ENCODE data around the gene PTPN6.

Gene PTPN6

GRCh38 chr12:6970096-6970527, 19.0 kb downstream of the PTPN6 start:
- no peak for DNase-seq (ENCODE audit: low read depth in 2 of 2)

- DNase-seq (ENCODE audit: low read depth in 2 of 2): no peak
These were observed 23.0 kb downstream of the PTPN6 start for GRCh38 chr12:6974180-6974579.

- DNase-seq (ENCODE audit: low read depth in 2 of 2): no peak
These were observed 24.3 kb downstream of the PTPN6 start for GRCh38 chr12:6975297-6976032.

- DNase-seq (ENCODE audit: low read depth in 2 of 2): no peak
These were observed 26.5 kb downstream of the PTPN6 start for GRCh38 chr12:6977653-6978052.

- no peak for DNase-seq (ENCODE audit: low read depth in 2 of 2)
These were observed 27.0 kb downstream of the PTPN6 start for GRCh38 chr12:6978188-6978587.

- no peak for DNase-seq (ENCODE audit: low read depth in 2 of 2)
These were observed 27.5 kb downstream of the PTPN6 start for GRCh38 chr12:6978611-6979011.

- no peak for DNase-seq (ENCODE audit: low read depth in 2 of 2)
These were observed 27.9 kb downstream of the PTPN6 start for GRCh38 chr12:6979021-6979420.

GRCh38 chr12:6979453-6979852, 28.3 kb downstream of the PTPN6 start:
- DNase-seq (ENCODE audit: low read depth in 2 of 2): no peak

- no peak for DNase-seq (ENCODE audit: low read depth in 2 of 2)
These were observed 28.9 kb downstream of the PTPN6 start for GRCh38 chr12:6980075-6980474.

GRCh38 chr12:6980740-6981139, 29.6 kb downstream of the PTPN6 start:
- DNase-seq (ENCODE audit: low read depth in 2 of 2): no peak

GRCh38 chr12:6981152-6982052, 30.2 kb downstream of the PTPN6 start:
- no peak for DNase-seq (ENCODE audit: low read depth in 2 of 2)

- DNase-seq (ENCODE audit: low read depth in 2 of 2): no peak
These were observed 31.4 kb downstream of the PTPN6 start for GRCh38 chr12:6982532-6982931.

- DNase-seq (ENCODE audit: low read depth in 2 of 2): no peak
These were observed 36.9 kb downstream of the PTPN6 start for GRCh38 chr12:6987956-6988553.

- DNase-seq (ENCODE audit: low read depth in 2 of 2): no peak
These were observed 44.9 kb downstream of the PTPN6 start for GRCh38 chr12:6996040-6996441.

- no peak for DNase-seq (ENCODE audit: low read depth in 2 of 2)
These were observed 47.7 kb downstream of the PTPN6 start for GRCh38 chr12:6998715-6999451.

- DNase-seq (ENCODE audit: low read depth in 2 of 2): no peak
These were observed 50.9 kb downstream of the PTPN6 start for GRCh38 chr12:7001921-7002591.

- DNase-seq (ENCODE audit: low read depth in 2 of 2): no peak
These were observed 53.2 kb downstream of the PTPN6 start for GRCh38 chr12:7004287-7004803.

- no peak for DNase-seq (ENCODE audit: low read depth in 2 of 2)
These were observed 53.7 kb downstream of the PTPN6 start for GRCh38 chr12:7004840-7005239.

- DNase-seq (ENCODE audit: low read depth in 2 of 2): no peak
These were observed 54.2 kb downstream of the PTPN6 start for GRCh38 chr12:7005311-7005710.

GRCh38 chr12:7006639-7007038, 55.5 kb downstream of the PTPN6 start:
- DNase-seq (ENCODE audit: low read depth in 2 of 2): no peak

- no peak for DNase-seq (ENCODE audit: low read depth in 2 of 2)
These were observed 57.7 kb downstream of the PTPN6 start for GRCh38 chr12:7008864-7009263.

Data from stimulated activated CD4-positive, alpha-beta T cell treated with anti-CD3 and anti-CD28 coated beads, Interleukin-1b, Interleukin-23, amount 100 ng/mL, for 1 hour (primary cell).